ENCODE data around the gene TRAPPC1.

DNA sequence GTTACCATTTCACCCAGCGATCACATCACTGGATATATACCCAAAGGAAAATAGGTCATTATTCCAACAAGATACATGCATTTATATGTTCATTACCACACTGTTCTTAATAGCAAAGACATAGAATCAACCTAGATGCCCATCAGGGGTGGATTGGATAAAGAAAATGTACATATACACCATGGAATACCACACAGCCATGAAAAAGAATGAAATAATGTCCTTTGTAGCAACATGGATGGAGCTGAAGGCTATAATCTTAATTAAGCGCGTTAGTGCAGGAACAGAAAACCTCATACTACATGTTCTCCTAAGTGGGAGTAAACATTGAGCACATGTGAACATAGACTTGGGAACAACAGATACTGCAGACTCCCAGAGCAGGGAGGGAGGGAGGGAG is 18.8 kb upstream of the TRAPPC1 start:
- TF ChIP-seq, protein P1, sequence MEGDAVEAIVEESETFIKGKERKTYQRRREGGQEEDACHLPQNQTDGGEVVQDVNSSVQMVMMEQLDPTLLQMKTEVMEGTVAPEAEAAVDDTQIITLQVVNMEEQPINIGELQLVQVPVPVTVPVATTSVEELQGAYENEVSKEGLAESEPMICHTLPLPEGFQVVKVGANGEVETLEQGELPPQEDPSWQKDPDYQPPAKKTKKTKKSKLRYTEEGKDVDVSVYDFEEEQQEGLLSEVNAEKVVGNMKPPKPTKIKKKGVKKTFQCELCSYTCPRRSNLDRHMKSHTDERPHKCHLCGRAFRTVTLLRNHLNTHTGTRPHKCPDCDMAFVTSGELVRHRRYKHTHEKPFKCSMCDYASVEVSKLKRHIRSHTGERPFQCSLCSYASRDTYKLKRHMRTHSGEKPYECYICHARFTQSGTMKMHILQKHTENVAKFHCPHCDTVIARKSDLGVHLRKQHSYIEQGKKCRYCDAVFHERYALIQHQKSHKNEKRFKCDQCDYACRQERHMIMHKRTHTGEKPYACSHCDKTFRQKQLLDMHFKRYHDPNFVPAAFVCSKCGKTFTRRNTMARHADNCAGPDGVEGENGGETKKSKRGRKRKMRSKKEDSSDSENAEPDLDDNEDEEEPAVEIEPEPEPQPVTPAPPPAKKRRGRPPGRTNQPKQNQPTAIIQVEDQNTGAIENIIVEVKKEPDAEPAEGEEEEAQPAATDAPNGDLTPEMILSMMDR (conservative IDR thresholded peaks at IDR 0.05; ENCODE audit: low read depth, low read length): no peak
- TF ChIP-seq EZH2 (IDR thresholded peaks at IDR 0.05; ENCODE audit: borderline replicate concordance, low read depth, low read length, poor library complexity, severe bottlenecking): no peak
